Prostate gland (tissue), 2 donors: ENCODE results near the gene NBEAL1. TPM values are rescaled to one million over a fixed set of nuclear protein-coding genes. Genes with fewer than 3 reads are reported as not detected.
"Not testable (repeated sequence)": the region's sequence is repeated elsewhere in the genome, so short reads cannot be mapped to it uniquely, and the experiment has no call there.

Source experiments
- DNase-seq: peaks from one replicate; pipeline ENCODE4 v3.0.0-alpha.2; 2019; ENCODE audit warnings: low spot score
- H3K27ac ChIP-seq, 2 donors: fragments of 200-600 bp; sonication (generic); 2 replicates each; pipeline ENCODE4 v1.5.1; 2017 to 2019
- H3K27me3 ChIP-seq: fragments of 200-600 bp; sonication (generic); replicated peaks from 2 replicates; pipeline ENCODE4 v1.5.1; 2019; ENCODE audit not compliant: insufficient read depth
- H3K36me3 ChIP-seq, 2 donors: fragments of 200-600 bp; sonication (generic); 1 replicate in 1 of 2; 2 replicates in 1 of 2; pipeline versions ENCODE4 v1.5.1 to v1.8.1; 2017 to 2019
- H3K4me1 ChIP-seq: fragments of 200-600 bp; sonication (generic); replicated peaks from 2 replicates; pipeline ENCODE4 v1.5.1; 2019
- H3K4me3 ChIP-seq, 2 donors: fragments of 200-600 bp; sonication (generic); 2 replicates each; pipeline ENCODE4 v1.5.1; 2017 to 2019
- H3K9me3 ChIP-seq: fragments of 200-600 bp; sonication (generic); 2 replicates; pipeline ENCODE4 v1.5.1; 2017
- POLR2A ChIP-seq: fragments of 450-650 bp; IDR thresholded peaks from one replicate; pipeline ENCODE4 v1.6.1; 2016; ENCODE audit warnings: antibody characterized with exemption, mild to moderate bottlenecking
- POLR2AphosphoS5 ChIP-seq: sonication (generic); formaldehyde crosslinking; IDR thresholded peaks from one replicate; pipeline ENCODE4 v1.6.1; 2017; ENCODE audit warnings: antibody characterized with exemption
- WGBS: methylation state at CpG from one replicate; pipeline ENCODE4 v1.1.5; 2018; 5-methylcytosine and 5-hydroxymethylcytosine counted together
- intact Hi-C: fragments of 100-400 bp; cut with DNase I; formaldehyde crosslinking; loops from one replicate; pipeline ENCODE4 v1.14.2; 2022
- small RNA-seq, 2 donors: library from RNA; depleted of rRNA; stranded (forward); fragments of <200 nt; gene quantifications; one replicate each; pipeline ENCODE3, GENCODE V24; 2016
- total RNA-seq, 2 donors: library from RNA; depleted of rRNA; stranded (reverse); fragments of >200 nt; gene quantifications; one replicate each; pipeline ENCODE4 v1.1.0, GENCODE V29; 2016
- TF ChIP-seq, protein P1 (sequence below), 4 experiments: fragments of 200-600 bp in 2 of 4; fragments of 450-650 bp in 2 of 4; sonication (generic) in 2 of 4; IDR thresholded peaks; 1 replicate in 3 of 4; 2 replicates in 1 of 4; pipeline ENCODE4 v1.5.1; 2016 to 2019; ENCODE audit warnings: antibody characterized with exemption in 4 of 4, mild to moderate bottlenecking in 2 of 4, moderate library complexity in 2 of 4

Gene NBEAL1
- total RNA-seq, 2 donors from 2014 or later: 21.2 to 47.1 TPM

DNA sequence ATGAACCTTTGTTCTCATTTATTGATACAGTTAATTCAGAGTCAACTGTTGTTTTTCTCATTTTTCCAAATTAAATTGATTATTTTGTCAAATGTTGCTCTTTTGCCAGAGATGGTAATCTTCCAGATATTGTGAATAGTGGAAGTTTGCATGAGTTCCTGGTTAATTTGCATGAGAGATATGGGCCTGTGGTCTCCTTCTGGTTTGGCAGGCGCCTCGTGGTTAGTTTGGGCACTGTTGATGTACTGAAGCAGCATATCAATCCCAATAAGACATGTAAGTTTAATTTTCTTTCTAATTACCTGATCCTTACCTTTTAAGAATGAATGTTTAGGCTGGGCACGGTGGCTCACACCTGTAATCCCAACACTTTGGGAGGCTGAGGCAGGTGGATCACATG is 232.0 kb downstream of the NBEAL1 start:
- TF ChIP-seq, protein P1, sequence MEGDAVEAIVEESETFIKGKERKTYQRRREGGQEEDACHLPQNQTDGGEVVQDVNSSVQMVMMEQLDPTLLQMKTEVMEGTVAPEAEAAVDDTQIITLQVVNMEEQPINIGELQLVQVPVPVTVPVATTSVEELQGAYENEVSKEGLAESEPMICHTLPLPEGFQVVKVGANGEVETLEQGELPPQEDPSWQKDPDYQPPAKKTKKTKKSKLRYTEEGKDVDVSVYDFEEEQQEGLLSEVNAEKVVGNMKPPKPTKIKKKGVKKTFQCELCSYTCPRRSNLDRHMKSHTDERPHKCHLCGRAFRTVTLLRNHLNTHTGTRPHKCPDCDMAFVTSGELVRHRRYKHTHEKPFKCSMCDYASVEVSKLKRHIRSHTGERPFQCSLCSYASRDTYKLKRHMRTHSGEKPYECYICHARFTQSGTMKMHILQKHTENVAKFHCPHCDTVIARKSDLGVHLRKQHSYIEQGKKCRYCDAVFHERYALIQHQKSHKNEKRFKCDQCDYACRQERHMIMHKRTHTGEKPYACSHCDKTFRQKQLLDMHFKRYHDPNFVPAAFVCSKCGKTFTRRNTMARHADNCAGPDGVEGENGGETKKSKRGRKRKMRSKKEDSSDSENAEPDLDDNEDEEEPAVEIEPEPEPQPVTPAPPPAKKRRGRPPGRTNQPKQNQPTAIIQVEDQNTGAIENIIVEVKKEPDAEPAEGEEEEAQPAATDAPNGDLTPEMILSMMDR (IDR thresholded peaks at IDR 0.05): no peak
- no peak for TF ChIP-seq POLR2AphosphoS5
- no peak for TF ChIP-seq POLR2A
- no peak for DNase-seq
- Histone ChIP-seq H3K4me3 (no peak overlapping the region), H3K9me3 (no peaks in the 10 kb centered on the region), H3K36me3 (no peaks in the 10 kb centered on the region), H3K4me1 (no peaks in the 10 kb centered on the region), H3K27me3 (no peaks in the 10 kb centered on the region), H3K27ac (no peak overlapping the region)
- intact Hi-C loops: no loop called here
- 94% methylated on average over 3 of the region's 3 CpGs for WGBS

DNA sequence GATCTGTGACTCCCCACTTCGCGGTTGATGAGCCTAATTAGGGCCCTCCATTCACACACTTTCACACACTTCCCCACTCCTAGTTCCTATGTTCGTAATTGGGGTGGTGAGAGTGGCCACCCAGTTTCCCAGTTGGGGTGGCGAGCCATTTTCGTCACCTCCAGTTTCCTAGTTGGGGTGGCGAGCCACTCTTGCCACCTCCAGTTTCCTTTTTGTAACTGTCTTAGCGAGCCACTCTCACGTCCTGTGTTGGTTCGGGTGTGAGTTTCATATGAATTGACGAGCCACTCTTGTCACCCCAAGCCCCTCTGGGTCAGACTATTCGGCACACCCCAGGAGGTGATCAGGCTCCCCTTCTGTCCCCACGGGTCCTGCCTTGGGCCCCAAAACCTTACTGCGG is 238.1 kb downstream of the NBEAL1 start:
- DNase-seq: no peak
- Histone ChIP-seq H3K27ac (no peak overlapping the region), H3K9me3 (no peaks in the 10 kb centered on the region), H3K36me3 (no peaks in the 10 kb centered on the region), H3K4me3 (no peak overlapping the region), H3K4me1 (no peaks in the 10 kb centered on the region), H3K27me3 (no peaks in the 10 kb centered on the region)
- intact Hi-C loops: no loop called here
- no peak for TF ChIP-seq POLR2A
- TF ChIP-seq, protein P1 (IDR thresholded peaks at IDR 0.05): no peak
- no peak for TF ChIP-seq POLR2AphosphoS5
- WGBS: 96% methylated on average over 13 of the region's 13 CpGs

DNA sequence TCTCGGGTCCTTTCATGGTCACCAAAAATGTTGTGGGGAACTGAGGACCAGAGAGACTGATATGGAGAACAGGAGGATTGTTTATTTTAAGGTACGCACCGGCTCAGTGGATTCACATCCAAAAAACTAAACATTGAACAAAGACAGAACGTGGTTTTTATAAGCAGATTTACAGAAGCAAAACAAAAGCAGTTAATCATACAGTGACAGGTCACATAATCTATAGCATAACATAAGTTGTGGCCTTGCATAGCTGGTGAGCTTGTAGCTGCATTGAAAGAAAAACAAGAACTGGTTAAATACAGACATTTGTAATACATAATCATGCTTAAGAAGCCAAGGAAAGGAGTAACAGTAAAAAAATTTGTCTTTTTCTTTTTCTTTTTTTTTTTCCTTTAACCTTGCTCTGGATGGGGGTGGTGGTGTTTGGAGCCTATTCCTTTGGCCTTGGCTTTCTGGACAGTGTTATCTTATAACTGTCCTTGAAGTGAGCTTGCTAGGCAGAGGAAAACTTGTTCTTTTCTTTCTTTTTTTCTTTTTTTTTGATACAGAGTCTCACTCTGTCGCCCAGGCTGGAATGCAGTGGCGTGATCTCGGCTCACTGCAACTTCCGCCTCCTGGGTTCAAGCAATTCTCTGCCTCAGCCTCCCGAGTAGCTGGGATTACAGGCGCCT is 238.9 kb downstream of the NBEAL1 start:
- DNase-seq, H3K4me3 ChIP-seq, H3K27me3 ChIP-seq, H3K27ac ChIP-seq, H3K9me3 ChIP-seq, H3K4me1 ChIP-seq, intact Hi-C loops, H3K36me3 ChIP-seq: not testable (repeated sequence)
- 74% methylated on average over 10 of the region's 10 CpGs for WGBS

DNA sequence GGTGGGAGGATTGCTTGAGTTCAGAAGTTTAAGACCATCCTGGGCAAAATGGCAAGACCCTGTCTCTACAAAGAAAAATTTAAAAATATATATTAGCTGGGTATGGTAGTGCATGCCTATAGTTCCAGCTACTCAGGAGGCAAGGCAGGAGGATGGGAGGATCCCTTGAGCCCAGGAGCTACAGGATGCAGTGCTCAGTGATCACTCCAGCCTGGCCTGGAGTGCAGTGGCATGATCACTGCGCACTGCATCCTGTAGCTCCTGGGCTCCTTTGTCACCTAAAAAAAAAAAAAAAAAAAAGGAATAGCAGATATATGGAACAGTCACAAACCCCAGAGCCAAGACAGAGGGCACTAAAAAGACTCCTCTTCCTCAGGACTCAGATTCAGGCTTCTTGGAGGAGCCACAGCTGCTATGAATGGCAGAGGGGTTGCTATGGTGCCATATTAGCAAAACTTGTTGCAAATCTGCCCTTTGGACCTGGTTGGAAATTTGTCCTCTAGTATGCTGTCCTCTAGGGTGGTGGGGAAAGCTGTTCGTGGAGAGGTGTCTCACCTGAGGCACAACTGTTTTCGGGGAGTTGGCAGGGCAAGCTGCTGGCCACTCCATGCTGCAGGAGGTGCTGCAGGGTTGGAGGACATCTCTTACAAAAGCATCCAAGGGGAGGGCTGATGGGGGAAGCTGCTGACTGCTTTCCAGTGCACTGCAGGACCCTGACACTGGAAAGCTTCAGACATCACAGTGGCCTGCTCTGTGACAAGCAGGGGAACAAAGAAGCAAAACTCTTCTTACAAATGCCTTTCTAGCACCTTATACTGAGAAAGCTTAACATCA is 246.9 kb downstream of the NBEAL1 start:
- no peak for DNase-seq
- H3K27ac ChIP-seq: no peak overlapping the region
- H3K36me3 ChIP-seq: peaks cover 0 to 3% of the 10 kb centered on the region in 2 donors
- H3K27me3 ChIP-seq: no peaks in the 10 kb centered on the region
- WGBS: 96% methylated on average over 3 of the region's 3 CpGs
- no peaks in the 10 kb centered on the region for H3K9me3 ChIP-seq
- H3K4me3 ChIP-seq: no peak overlapping the region
- intact Hi-C loops: no loop called here
- TF ChIP-seq, protein P1 (IDR thresholded peaks at IDR 0.05): no peak
- TF ChIP-seq POLR2AphosphoS5 (no peak), POLR2A (no peak)
- H3K4me1 ChIP-seq: no peaks in the 10 kb centered on the region

Small RNA genes lying within 50 kb of the gene (small RNA-seq; reads per million reads assigned to genes)
- gene AC010900.2 (0 reads per million in 2 donors), gene RF00408 (0 reads per million in 2 donors), gene RN7SL670P (0 reads per million in 2 donors)

Other genes with a start within 250 kb of the NBEAL1 start
- 10 to 100 TPM in 1 of 2 donors, 1 to 10 TPM in 1; 8.9 to 15.8 TPM for gene ICA1L, start 143.1 kb upstream of the NBEAL1 start, total RNA-seq
- 10 to 100 TPM in 1 of 2 donors, 1 to 10 TPM in 1; 8.9 to 10.5 TPM for gene WDR12, start 103.2 kb upstream of the NBEAL1 start, total RNA-seq
- gene CARF, start 102.6 kb upstream of the NBEAL1 start, total RNA-seq: 10 to 100 TPM; 14.3 to 15.8 TPM
- gene CYP20A1, start 224.1 kb downstream of the NBEAL1 start, total RNA-seq: 10 to 100 TPM; 35.1 to 35.4 TPM